Measurements from ENCODE around the gene RAVER1. TPM values are rescaled to one million over a fixed set of nuclear protein-coding genes. Genes with fewer than 3 reads are reported as not detected.

The RAVER1 gene
- total RNA-seq, 4 donors from 2014 or later, result 7.4 to 42.4 (median 16.4) TPM

DNA sequence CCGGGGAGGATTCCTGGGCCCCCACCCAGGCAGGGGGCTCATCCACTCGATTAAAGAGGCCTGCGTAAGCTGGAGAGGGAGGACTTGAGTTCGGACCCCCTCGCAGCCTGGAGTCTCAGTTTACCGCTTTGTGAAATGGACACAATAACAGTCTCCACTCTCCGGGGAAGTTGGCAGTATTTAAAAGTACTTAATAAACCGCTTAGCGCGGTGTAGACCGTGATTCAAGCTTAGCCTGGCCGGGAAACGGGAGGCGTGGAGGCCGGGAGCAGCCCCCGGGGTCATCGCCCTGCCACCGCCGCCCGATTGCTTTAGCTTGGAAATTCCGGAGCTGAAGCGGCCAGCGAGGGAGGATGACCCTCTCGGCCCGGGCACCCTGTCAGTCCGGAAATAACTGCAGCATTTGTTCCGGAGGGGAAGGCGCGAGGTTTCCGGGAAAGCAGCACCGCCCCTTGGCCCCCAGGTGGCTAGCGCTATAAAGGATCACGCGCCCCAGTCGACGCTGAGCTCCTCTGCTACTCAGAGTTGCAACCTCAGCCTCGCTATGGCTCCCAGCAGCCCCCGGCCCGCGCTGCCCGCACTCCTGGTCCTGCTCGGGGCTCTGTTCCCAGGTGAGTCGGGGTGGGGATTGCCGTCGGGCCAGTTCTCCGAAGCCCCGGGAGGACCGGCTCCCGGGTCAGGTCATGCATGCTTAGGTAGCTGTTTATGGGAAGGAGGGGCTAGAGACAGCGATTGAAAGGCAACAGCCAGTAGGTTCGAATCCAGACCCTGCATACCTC is 62.5 kb downstream of the RAVER1 start, which contains the start of gene ICAM1:
TSS of gene ICAM1 (plus strand) at position 505 of the 779 bp plus-strand sequence. CDS start at position 545, 40 bp downstream.
- no peaks in the 10 kb centered on the region for H3K4me1 ChIP-seq
- intact Hi-C loops (cut with DNase I; ENCODE audit: low total_unique reads), result no loop called here
- peak within 1 kb of the TSS; percentile 11 to 31 for H3K4me3 ChIP-seq
- DNase-seq, result peak; percentile 77 to 78
- peak within 1 kb of the TSS; percentile 67 to 71 for H3K27ac ChIP-seq
- no peaks in the 10 kb centered on the region for H3K36me3 ChIP-seq
- TF ChIP-seq, protein P1, sequence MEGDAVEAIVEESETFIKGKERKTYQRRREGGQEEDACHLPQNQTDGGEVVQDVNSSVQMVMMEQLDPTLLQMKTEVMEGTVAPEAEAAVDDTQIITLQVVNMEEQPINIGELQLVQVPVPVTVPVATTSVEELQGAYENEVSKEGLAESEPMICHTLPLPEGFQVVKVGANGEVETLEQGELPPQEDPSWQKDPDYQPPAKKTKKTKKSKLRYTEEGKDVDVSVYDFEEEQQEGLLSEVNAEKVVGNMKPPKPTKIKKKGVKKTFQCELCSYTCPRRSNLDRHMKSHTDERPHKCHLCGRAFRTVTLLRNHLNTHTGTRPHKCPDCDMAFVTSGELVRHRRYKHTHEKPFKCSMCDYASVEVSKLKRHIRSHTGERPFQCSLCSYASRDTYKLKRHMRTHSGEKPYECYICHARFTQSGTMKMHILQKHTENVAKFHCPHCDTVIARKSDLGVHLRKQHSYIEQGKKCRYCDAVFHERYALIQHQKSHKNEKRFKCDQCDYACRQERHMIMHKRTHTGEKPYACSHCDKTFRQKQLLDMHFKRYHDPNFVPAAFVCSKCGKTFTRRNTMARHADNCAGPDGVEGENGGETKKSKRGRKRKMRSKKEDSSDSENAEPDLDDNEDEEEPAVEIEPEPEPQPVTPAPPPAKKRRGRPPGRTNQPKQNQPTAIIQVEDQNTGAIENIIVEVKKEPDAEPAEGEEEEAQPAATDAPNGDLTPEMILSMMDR (IDR thresholded peaks at IDR 0.05), result peak in 1 of 4 experiments; percentile 13
- TF ChIP-seq POLR2A (IDR thresholded peaks at IDR 0.05), result peak; percentile 36 to 40
- no peaks in the 10 kb centered on the region for H3K9me3 ChIP-seq
- H3K27me3 ChIP-seq, result peaks cover 0 to 8% of the 10 kb centered on the region in 2 donors

DNA sequence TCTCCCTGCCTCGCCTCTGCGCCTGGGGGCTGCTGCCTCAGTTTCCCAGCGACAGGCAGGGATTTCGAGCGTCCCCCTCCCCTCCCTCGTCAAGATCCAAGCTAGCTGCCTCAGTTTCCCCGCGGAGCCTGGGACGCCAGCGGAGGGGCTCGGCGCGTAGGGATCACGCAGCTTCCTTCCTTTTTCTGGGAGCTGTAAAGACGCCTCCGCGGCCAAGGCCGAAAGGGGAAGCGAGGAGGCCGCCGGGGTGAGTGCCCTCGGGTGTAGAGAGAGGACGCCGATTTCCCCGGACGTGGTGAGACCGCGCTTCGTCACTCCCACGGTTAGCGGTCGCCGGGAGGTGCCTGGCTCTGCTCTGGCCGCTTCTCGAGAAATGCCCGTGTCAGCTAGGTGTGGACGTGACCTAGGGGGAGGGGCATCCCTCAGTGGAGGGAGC is 63.1 kb downstream of the RAVER1 start:
- H3K4me1 ChIP-seq, result no peaks in the 10 kb centered on the region
- H3K4me3 ChIP-seq, result peak overlapping the region; percentile 11 to 31
- no peaks in the 10 kb centered on the region for H3K36me3 ChIP-seq
- no peaks in the 10 kb centered on the region for H3K9me3 ChIP-seq
- H3K27ac ChIP-seq, result peak overlapping the region; percentile 67 to 71
- peaks cover 0 to 8% of the 10 kb centered on the region in 2 donors for H3K27me3 ChIP-seq
- DNase-seq, result peak; percentile 40 to 47
- intact Hi-C loops (cut with DNase I; ENCODE audit: low total_unique reads), result no loop called here
- TF ChIP-seq, protein P1 (IDR thresholded peaks at IDR 0.05), result no peak
- no peak for TF ChIP-seq POLR2A (IDR thresholded peaks at IDR 0.05)

DNA sequence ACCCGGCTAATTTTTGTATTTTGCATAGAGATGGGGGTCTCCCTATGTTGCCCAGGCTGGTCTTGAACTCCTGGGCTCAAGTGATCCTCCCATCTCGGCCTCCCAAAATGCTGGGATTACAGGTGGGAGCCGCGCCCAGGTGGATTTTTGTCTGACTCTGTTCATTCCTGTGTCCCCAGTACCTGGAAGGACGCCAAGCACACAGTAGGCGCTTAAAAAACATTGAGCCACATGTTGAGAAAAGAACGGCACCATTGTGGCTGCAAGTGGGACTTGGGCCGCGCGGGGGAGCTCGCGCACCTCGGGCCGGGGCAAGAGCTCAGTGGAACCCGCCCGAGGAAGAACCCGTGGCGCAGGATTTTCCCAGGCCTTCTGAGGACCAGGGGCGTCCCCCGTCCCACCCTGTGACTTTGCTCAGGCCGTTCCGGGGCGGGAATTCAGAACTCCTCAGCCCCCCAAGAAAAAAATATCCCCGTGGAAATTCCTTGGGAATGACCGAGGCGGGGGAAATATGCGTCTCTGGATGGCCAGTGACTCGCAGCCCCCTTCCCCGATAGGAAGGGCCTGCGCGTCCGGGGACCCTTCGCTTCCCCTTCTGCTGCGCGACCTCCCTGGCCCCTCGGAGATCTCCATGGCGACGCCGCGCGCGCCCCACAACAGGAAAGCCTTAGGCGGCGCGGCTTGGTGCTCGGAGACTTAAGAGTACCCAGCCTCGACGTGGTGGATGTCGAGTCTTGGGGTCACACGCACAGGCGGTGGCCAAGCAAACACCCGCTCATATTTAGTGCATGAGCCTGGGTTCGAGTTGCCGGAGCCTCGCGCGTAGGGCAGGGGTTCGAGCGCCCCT is 63.8 kb downstream of the RAVER1 start:
- no peaks in the 10 kb centered on the region for H3K9me3 ChIP-seq
- peak overlapping the region; percentile 67 to 71 for H3K27ac ChIP-seq
- DNase-seq, result peak; percentile 82 to 84
- H3K4me3 ChIP-seq, result peak overlapping the region; percentile 11 to 31
- no peaks in the 10 kb centered on the region for H3K36me3 ChIP-seq
- intact Hi-C loops (cut with DNase I; ENCODE audit: low total_unique reads), result loop anchor here (2.0 kb wide), 1 partner anchor 119 kb away; no protein-coding TSS in a partner anchor
- H3K27me3 ChIP-seq, result peaks cover 0 to 8% of the 10 kb centered on the region in 2 donors
- TF ChIP-seq, protein P1 (IDR thresholded peaks at IDR 0.05), result peak; percentile 91 to 96 (median 95)
- peak in 1 of 2 donors; percentile 7 for TF ChIP-seq POLR2A (IDR thresholded peaks at IDR 0.05)
- H3K4me1 ChIP-seq, result no peaks in the 10 kb centered on the region

DNA sequence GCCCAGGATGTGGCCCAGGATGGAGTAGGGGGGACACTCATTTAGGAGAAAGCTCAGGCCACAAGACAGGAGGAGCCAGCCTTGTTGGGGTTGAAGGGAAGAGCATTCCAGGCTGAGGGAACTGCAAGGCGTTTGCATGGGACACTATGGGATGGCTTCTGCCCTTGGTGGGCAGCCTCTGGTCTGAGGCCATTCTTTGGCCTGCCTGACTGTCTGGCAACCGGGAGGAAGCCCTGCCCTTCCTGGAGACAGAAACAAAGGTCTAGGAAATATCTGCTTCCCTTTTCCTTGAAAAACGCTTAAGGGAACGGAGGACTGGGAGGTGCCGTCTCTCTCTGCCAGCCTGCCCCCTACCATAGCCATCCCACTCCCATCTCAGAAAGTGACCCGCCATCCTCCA is 65.3 kb downstream of the RAVER1 start:
- no peaks in the 10 kb centered on the region for H3K36me3 ChIP-seq
- no peaks in the 10 kb centered on the region for H3K4me1 ChIP-seq
- DNase-seq, result no peak
- peak overlapping the region; percentile 42 to 56 for H3K27ac ChIP-seq
- H3K4me3 ChIP-seq, result no peak overlapping the region
- no peaks in the 10 kb centered on the region for H3K9me3 ChIP-seq
- peaks cover 0 to 8% of the 10 kb centered on the region in 2 donors for H3K27me3 ChIP-seq
- TF ChIP-seq, protein P1 (IDR thresholded peaks at IDR 0.05), result no peak
- intact Hi-C loops (cut with DNase I; ENCODE audit: low total_unique reads), result loop anchor here (2.0 kb wide), 1 partner anchor 121 kb away; no protein-coding TSS in a partner anchor

Data from uterus (tissue), 4 donors.